HepG2 (cell line): ENCODE results near the gene GPS2. TPM values are rescaled to one million over a fixed set of nuclear protein-coding genes. Genes with fewer than 3 reads are reported as not detected.

ENCODE experiments used
- AGO1 ChIP-seq: fragments of 200-400 bp; formaldehyde crosslinking; IDR thresholded peaks from 2 replicates; pipeline ENCODE4 v1.6.1; 2017; ENCODE audit warnings: mild to moderate bottlenecking, low read depth, low read length, moderate library complexity; ENCODE audit not compliant: poor library complexity, severe bottlenecking
- CC2D1A ChIP-seq: sonication (generic); formaldehyde crosslinking; IDR thresholded peaks from 2 replicates; pipeline ENCODE4 v1.8.1; 2023; ENCODE audit warnings: mild to moderate bottlenecking, missing genetic modification reagents
- DMAP1 ChIP-seq: IDR thresholded peaks from 2 replicates; pipeline ENCODE4 v1.6.1; 2016
- FOSL1 ChIP-seq: sonication (generic); formaldehyde crosslinking; IDR thresholded peaks from 2 replicates; pipeline ENCODE4 v1.9.0; 2021; ENCODE audit warnings: missing genetic modification reagents, borderline replicate concordance
- NFIB ChIP-seq: sonication (generic); formaldehyde crosslinking; IDR thresholded peaks from 2 replicates; pipeline ENCODE4 v1.9.0; 2021; ENCODE audit warnings: missing genetic modification reagents, mild to moderate bottlenecking, borderline replicate concordance
- NR3C1 ChIP-seq: sonication (generic); formaldehyde crosslinking; IDR thresholded peaks from 2 replicates; pipeline ENCODE4 v1.4.0; 2020; ENCODE audit warnings: missing genetic modification reagents
- POLR2AphosphoS2 ChIP-seq: IDR thresholded peaks from 2 replicates; pipeline ENCODE4 v1.6.1; 2011; ENCODE audit warnings: low read depth, low read length, improper control_type of control experiment
- SRSF4 ChIP-seq: fragments of 200-400 bp; formaldehyde crosslinking; IDR thresholded peaks from one replicate; pipeline ENCODE4 v1.6.1; 2018; ENCODE audit warnings: mild to moderate bottlenecking, low read depth, low read length, moderate library complexity; ENCODE audit not compliant: poor library complexity, severe bottlenecking
- TEAD3 ChIP-seq: optimal IDR thresholded peaks from 2 replicates; pipeline ENCODE3; 2016; ENCODE audit warnings: borderline replicate concordance
- ZNF34 ChIP-seq: sonication (generic); formaldehyde crosslinking; IDR thresholded peaks from 2 replicates; pipeline ENCODE4 v1.4.0; 2020; ENCODE audit warnings: mild to moderate bottlenecking, missing genetic modification reagents, borderline replicate concordance
- polyA plus RNA-seq, 8 experiments: library from polyadenylated mRNA; depleted of rRNA in 3 of 8; stranded (reverse) in 7 of 8; unstranded in 1 of 8; fragments of >200 nt; fragmentation: Illumina TruSeq in 4 of 8; extraction: Trizol in 4 of 8; gene quantifications; 2 replicates each; pipeline versions ENCODE4 v1.2.1 to v1.2.3, GENCODE V29; 2011 to 2016; ENCODE audit warnings: low read depth in 4 of 8, missing spikeins in 1 of 8, mixed read lengths in 1 of 8; ENCODE audit not compliant: insufficient read depth in 1 of 8
- total RNA-seq, 5 experiments: library from RNA; depleted of rRNA; stranded (reverse); fragments of >200 nt; fragmentation: Illumina TruSeq; extraction: Trizol; gene quantifications; 2 replicates each; pipeline ENCODE4 v1.2.3, GENCODE V29; 2016; ENCODE audit warnings: low read depth in 1 of 5
- TF ChIP-seq, protein P1 (sequence below): sonication (generic); formaldehyde crosslinking; IDR thresholded peaks from 2 replicates; pipeline ENCODE4 v1.9.0; 2022; ENCODE audit warnings: low read depth, missing genetic modification reagents
- TF ChIP-seq, protein P2 (sequence below): sonication (generic); formaldehyde crosslinking; IDR thresholded peaks from 2 replicates; pipeline ENCODE4 v1.8.1; 2023; ENCODE audit warnings: mild to moderate bottlenecking, missing genetic modification reagents
- TF ChIP-seq, protein P3 (sequence below): sonication (generic); formaldehyde crosslinking; IDR thresholded peaks from 2 replicates; pipeline ENCODE4 v1.8.0; 2022; ENCODE audit warnings: missing genetic modification reagents, low read depth, mild to moderate bottlenecking, borderline replicate concordance
- TF ChIP-seq, protein P4 (sequence below): sonication (generic); formaldehyde crosslinking; IDR thresholded peaks from 2 replicates; pipeline ENCODE4 v1.4.0; 2020; ENCODE audit warnings: missing genetic modification reagents
- TF ChIP-seq, protein P5 (sequence below), 2 experiments: sonication (generic) in 1 of 2; formaldehyde crosslinking in 1 of 2; IDR thresholded peaks; 2 replicates each; pipeline versions ENCODE4 v1.6.1 to v1.9.0; 2014 to 2022; ENCODE audit warnings: antibody characterized with exemption in 1 of 2, borderline replicate concordance in 1 of 2, inconsistent platforms in 1 of 2, low read depth in 1 of 2, missing genetic modification reagents in 1 of 2

GPS2 gene
- total and polyA plus RNA-seq, 2 of the 13 experiments (the other 11 are each of a cell fraction or from before 2014, with no cell fraction given) = 58.0 to 59.4 TPM

DNA sequence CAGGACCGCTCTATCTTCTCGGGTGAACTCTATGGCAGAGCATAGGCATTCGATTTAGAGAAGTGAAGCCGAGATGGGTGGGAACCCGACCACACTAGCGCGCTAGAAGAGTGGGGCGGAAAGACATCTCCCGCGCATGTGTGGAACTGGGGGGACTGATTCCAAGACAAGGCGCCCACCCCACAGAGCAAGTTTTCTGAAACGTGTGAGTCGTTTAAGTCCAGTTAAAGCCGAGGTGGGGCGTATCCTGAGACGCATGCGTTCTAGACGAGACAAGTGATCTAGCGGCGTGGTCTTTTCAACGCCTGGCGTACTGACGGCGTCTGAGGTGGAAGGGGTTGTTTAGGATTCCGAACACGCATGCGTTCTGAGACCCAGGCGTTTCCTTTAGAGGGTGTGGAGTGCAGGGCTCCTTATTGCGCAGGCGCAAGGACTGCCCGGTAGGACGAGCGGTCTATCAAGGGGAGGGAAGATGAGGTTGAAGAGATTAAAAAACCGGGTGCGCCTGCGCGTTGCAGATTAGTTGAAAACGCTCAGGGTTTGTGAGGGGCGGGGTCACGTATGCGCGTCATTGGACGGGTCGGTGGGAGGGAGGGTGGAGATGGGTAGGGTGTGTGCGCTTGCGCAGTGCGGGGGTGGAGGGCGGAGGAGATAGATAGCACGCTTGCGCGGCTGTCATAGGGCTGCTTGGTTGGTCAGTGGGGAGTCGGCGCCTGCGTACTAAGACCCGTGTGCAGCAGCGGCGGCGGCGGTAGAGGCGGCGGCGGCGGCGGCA, 8.1 kb downstream of the GPS2 start, which contains the start of gene EIF5A (continued):
- no peak for TF ChIP-seq AGO1
- no peak for TF ChIP-seq FOSL1 (CRISPR knock-in tag)
- 0 out of 2 replicates have a peak, but pooled peaks have one; percentile 74 for TF ChIP-seq ZNF34 (CRISPR knock-in tag)
- TF ChIP-seq, protein P1, sequence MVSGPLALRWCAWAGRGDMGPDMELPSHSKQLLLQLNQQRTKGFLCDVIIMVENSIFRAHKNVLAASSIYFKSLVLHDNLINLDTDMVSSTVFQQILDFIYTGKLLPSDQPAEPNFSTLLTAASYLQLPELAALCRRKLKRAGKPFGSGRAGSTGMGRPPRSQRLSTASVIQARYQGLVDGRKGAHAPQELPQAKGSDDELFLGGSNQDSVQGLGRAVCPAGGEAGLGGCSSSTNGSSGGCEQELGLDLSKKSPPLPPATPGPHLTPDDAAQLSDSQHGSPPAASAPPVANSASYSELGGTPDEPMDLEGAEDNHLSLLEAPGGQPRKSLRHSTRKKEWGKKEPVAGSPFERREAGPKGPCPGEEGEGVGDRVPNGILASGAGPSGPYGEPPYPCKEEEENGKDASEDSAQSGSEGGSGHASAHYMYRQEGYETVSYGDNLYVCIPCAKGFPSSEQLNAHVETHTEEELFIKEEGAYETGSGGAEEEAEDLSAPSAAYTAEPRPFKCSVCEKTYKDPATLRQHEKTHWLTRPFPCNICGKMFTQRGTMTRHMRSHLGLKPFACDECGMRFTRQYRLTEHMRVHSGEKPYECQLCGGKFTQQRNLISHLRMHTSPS = no peak
- TF ChIP-seq TEAD3 (CRISPR knock-in tag) = peak; percentile 4
- TF ChIP-seq, protein P2, sequence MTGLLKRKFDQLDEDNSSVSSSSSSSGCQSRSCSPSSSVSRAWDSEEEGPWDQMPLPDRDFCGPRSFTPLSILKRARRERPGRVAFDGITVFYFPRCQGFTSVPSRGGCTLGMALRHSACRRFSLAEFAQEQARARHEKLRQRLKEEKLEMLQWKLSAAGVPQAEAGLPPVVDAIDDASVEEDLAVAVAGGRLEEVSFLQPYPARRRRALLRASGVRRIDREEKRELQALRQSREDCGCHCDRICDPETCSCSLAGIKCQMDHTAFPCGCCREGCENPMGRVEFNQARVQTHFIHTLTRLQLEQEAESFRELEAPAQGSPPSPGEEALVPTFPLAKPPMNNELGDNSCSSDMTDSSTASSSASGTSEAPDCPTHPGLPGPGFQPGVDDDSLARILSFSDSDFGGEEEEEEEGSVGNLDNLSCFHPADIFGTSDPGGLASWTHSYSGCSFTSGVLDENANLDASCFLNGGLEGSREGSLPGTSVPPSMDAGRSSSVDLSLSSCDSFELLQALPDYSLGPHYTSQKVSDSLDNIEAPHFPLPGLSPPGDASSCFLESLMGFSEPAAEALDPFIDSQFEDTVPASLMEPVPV (CRISPR knock-in tag) = no peak
- TF ChIP-seq NR3C1 (CRISPR knock-in tag) = no peak
- TF ChIP-seq, protein P3, sequence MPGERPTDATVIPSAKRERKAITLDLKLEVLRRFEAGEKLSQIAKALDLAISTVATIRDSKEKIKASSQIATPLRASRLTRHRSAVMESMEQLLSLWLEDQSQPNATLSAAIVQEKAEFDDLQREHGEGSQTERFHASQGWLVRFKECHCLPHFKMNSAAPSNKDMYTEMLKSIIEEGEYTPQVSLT = no peak
- TF ChIP-seq, protein P4, sequence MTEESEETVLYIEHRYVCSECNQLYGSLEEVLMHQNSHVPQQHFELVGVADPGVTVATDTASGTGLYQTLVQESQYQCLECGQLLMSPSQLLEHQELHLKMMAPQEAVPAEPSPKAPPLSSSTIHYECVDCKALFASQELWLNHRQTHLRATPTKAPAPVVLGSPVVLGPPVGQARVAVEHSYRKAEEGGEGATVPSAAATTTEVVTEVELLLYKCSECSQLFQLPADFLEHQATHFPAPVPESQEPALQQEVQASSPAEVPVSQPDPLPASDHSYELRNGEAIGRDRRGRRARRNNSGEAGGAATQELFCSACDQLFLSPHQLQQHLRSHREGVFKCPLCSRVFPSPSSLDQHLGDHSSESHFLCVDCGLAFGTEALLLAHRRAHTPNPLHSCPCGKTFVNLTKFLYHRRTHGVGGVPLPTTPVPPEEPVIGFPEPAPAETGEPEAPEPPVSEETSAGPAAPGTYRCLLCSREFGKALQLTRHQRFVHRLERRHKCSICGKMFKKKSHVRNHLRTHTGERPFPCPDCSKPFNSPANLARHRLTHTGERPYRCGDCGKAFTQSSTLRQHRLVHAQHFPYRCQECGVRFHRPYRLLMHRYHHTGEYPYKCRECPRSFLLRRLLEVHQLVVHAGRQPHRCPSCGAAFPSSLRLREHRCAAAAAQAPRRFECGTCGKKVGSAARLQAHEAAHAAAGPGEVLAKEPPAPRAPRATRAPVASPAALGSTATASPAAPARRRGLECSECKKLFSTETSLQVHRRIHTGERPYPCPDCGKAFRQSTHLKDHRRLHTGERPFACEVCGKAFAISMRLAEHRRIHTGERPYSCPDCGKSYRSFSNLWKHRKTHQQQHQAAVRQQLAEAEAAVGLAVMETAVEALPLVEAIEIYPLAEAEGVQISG (CRISPR knock-in tag) = peak; percentile 99
- TF ChIP-seq DMAP1 (CRISPR knock-in tag) = peak; percentile 90
- TF ChIP-seq POLR2AphosphoS2 = no peak; the same call in 1 of the 2 replicates
- no peak for TF ChIP-seq SRSF4
- TF ChIP-seq, protein P5, sequence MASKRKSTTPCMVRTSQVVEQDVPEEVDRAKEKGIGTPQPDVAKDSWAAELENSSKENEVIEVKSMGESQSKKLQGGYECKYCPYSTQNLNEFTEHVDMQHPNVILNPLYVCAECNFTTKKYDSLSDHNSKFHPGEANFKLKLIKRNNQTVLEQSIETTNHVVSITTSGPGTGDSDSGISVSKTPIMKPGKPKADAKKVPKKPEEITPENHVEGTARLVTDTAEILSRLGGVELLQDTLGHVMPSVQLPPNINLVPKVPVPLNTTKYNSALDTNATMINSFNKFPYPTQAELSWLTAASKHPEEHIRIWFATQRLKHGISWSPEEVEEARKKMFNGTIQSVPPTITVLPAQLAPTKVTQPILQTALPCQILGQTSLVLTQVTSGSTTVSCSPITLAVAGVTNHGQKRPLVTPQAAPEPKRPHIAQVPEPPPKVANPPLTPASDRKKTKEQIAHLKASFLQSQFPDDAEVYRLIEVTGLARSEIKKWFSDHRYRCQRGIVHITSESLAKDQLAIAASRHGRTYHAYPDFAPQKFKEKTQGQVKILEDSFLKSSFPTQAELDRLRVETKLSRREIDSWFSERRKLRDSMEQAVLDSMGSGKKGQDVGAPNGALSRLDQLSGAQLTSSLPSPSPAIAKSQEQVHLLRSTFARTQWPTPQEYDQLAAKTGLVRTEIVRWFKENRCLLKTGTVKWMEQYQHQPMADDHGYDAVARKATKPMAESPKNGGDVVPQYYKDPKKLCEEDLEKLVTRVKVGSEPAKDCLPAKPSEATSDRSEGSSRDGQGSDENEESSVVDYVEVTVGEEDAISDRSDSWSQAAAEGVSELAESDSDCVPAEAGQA (IDR thresholded peaks at IDR 0.05; ENCODE audit: low read depth) = no peak
- TF ChIP-seq, protein P5 (CRISPR knock-in tag; IDR thresholded peaks at IDR 0.05; ENCODE audit: borderline replicate concordance) = no peak
- no peak for TF ChIP-seq NFIB (CRISPR knock-in tag)
- TF ChIP-seq CC2D1A (CRISPR knock-in tag) = no peak
